Stimulated activated naive B cell treated with anti-CD40 and anti-IgM and Interleukin-4, amounts not matched to agents 10 μg/mL and 1 μg/mL and 100 μg/mL, for 72 hours (primary cell): ENCODE measurements around the gene DYNLRB1.

Experiments used
- ATAC-seq, 2 donors: fragments of 150-1000 bp; cut with Tn5 transposase; replicated peaks; 2 replicates each; pipeline ENCODE4 v1.10.0; 2021; ENCODE audit warnings: moderate library complexity in 1 of 2
- DNase-seq: peaks from one replicate; pipeline ENCODE4 v3.0.0; 2021
- H3K27ac Mint-ChIP-seq: one replicate; pipeline ENCODE4 v1.8.0; 2022; ENCODE audit warnings: mild to moderate bottlenecking, mixed read lengths
- H3K27me3 Mint-ChIP-seq, 2 donors: one replicate each; pipeline ENCODE4 v1.8.0; 2022; ENCODE audit warnings: mixed read lengths in 2 of 2
- H3K36me3 Mint-ChIP-seq, 2 donors: one replicate each; pipeline ENCODE4 v1.8.0; 2022; ENCODE audit warnings: mixed read lengths in 2 of 2, mild to moderate bottlenecking in 1 of 2
- H3K4me1 Mint-ChIP-seq, 2 donors: one replicate each; pipeline ENCODE4 v1.8.0; 2022; ENCODE audit warnings: mixed read lengths in 2 of 2, mild to moderate bottlenecking in 1 of 2
- H3K4me3 Mint-ChIP-seq, 2 donors: one replicate each; pipeline ENCODE4 v1.8.0; 2022; ENCODE audit warnings: mild to moderate bottlenecking in 2 of 2, mixed read lengths in 2 of 2, moderate library complexity in 1 of 2
- H3K9me3 Mint-ChIP-seq, 2 donors: one replicate each; pipeline ENCODE4 v1.8.0; 2022; ENCODE audit warnings: mixed read lengths in 2 of 2, mild to moderate bottlenecking in 1 of 2

The DYNLRB1 gene

DNA sequence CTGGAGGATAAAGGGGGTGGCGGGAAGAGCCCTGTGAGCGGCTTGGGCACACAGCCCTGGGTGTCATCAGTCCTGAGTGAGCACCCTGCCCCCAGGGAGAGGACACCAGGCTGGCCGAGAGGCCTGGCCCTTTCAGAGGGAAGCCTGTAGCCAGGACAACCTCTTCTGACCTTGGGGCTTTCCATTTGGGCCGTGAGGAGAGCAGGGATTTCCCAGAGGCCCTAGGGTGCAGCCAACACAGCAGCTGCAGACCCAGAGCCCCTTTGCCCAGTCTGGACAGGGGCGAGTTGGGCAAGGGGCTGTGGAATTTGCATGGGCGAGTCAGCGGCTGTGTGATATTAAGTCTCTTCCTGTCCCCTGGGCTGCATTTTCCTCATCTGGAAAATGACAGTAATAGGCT, 48.6 kb downstream of the DYNLRB1 start:
- DNase-seq (no peak), ATAC-seq (no peak)
- H3K9me3 Mint-ChIP-seq, result no peaks in the 10 kb centered on the region
- H3K27me3 Mint-ChIP-seq, result no peaks in the 10 kb centered on the region
- peaks cover 0 to 15% of the 10 kb centered on the region in 2 donors for H3K4me1 Mint-ChIP-seq
- H3K36me3 Mint-ChIP-seq, result peaks cover 20 to 34% of the 10 kb centered on the region in 2 donors
- H3K27ac Mint-ChIP-seq, result no peak overlapping the region
- no peak overlapping the region for H3K4me3 Mint-ChIP-seq

DNA sequence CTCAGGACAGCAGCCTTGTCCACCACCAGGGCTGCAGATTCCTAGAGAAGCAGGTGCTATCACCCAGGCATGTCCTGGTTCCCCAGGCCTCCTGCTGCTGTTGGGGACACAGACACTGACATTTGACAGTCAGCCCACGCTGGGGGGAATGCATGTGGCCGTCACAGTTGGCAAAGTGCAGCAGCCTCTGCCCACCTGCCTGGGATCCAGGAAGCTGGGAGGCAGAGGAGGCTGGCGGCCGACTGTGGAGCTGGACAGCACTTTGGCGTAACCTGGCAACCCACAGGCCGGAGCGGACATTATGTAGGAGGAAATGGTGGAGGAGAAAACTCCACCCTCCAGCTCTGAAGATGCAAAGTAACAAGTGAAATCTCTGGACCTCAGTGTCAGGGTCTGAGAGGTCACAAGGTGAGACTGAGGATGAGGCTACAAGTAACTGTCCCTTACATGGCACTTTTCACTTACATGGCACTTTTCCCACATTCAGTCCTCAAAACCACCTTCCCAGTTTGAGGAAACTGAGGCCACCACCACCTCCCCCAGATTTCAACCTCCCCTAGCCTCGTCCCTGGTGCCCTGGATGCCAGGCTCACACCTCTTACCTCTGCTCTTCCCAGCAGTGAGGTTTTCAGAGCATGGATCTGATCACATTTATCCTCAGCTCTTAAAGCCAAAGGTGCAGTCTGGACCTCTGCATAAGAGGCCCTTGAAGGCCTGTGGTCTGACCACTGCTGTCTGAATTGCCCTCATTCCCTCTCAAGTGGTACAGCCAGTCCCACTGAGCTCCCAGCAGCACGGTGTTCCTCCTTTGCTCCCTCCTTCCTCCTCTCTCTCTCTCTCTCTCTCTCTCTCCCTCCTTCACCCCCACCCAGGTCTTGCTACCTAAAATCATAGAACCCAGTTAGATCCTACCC, 51.0 kb downstream of the DYNLRB1 start:
- ATAC-seq (no peak), DNase-seq (no peak)
- H3K4me1 Mint-ChIP-seq, result peaks cover 11 to 18% of the 10 kb centered on the region in 2 donors
- H3K36me3 Mint-ChIP-seq, result peaks cover 30 to 42% of the 10 kb centered on the region in 2 donors
- H3K4me3 Mint-ChIP-seq, result no peak overlapping the region
- H3K27me3 Mint-ChIP-seq, result no peaks in the 10 kb centered on the region
- H3K27ac Mint-ChIP-seq, result peak overlapping the region; percentile 5
- no peaks in the 10 kb centered on the region for H3K9me3 Mint-ChIP-seq

DNA sequence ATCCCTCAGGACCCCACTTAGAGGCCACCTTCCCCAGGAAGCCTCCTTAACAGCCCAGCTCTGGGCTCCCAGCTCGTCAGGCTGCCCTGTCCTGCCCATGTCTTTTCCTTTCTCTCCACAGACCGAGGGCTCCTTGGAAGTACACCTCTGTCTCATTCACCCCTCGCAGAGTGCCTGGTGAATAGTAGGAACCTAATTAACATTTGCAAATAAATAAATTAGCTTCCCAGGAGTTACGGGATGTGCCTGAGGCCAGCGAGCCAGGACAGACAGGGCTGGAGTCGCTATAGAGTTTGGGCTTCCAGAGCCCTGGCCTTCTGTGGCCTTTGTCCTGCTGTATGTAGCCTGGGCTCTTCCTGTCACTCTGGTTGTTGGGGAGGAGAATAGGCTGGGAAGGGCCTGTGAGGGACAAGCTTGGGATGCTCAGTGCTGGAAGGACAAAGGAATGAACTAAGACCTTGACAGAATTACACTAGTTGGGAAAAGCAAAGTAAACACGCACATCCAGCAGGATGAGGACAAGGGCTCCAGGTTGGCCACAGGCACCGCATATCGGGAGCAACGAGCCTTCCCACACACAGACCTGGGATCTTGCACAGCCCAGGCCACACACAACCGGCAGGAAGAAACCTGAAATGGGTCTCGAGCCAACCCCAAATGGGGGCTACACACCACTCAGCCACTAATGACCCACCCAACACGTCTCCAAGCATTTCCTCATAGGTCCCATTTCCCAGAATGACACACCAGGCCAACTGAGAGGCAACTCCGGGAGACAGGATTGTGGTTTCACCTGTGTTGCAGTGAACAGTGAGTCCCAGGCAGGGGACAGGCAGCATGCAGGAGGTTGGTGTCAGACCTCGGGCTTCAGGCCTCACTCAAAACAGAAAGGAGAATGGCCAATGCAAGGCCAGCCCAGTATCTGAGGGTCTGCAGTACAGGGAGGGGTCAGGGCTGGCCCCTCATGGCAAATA, 52.0 kb downstream of the DYNLRB1 start:
- no peaks in the 10 kb centered on the region for H3K27me3 Mint-ChIP-seq
- no peaks in the 10 kb centered on the region for H3K9me3 Mint-ChIP-seq
- peaks cover 30 to 40% of the 10 kb centered on the region in 2 donors for H3K36me3 Mint-ChIP-seq
- ATAC-seq (no peak), DNase-seq (no peak)
- peaks cover 11 to 18% of the 10 kb centered on the region in 2 donors for H3K4me1 Mint-ChIP-seq
- H3K27ac Mint-ChIP-seq, result peak overlapping the region; percentile 51
- no peak overlapping the region for H3K4me3 Mint-ChIP-seq

DNA sequence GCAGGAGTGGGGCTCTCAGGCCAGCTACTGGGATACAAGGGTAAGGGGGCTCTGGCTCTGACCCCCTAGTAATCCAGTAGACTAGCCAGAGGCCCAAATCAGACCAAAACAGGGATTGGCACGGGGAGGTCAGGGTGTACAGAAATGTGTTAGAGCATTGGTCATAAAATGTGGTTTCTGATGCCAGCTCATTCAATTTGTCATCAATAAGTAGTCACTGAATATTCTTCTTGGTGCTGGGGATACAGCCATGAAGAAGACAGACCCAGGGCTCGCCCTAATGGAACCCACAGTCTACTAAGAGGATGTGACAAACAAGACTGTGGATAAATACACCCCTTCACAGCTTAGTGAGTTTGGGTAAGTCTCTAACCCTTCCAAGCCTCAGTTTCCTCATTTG, 53.4 kb downstream of the DYNLRB1 start:
- Mint-ChIP-seq H3K36me3 (peaks cover 35 to 50% of the 10 kb centered on the region in 2 donors), H3K27me3 (no peaks in the 10 kb centered on the region), H3K9me3 (no peaks in the 10 kb centered on the region), H3K4me3 (no peak overlapping the region), H3K4me1 (peaks cover 11 to 16% of the 10 kb centered on the region in 2 donors), H3K27ac (no peak overlapping the region)
- DNase-seq, result no peak
- no peak for ATAC-seq

- no peaks in the 10 kb centered on the region for H3K27me3 Mint-ChIP-seq
- H3K9me3 Mint-ChIP-seq, result no peaks in the 10 kb centered on the region
- H3K27ac Mint-ChIP-seq, result no peak overlapping the region
- ATAC-seq, result no peak
- DNase-seq, result no peak
- peaks cover 9 to 11% of the 10 kb centered on the region in 2 donors for H3K4me1 Mint-ChIP-seq
- H3K4me3 Mint-ChIP-seq, result no peak overlapping the region
- peaks cover 34 to 56% of the 10 kb centered on the region in 2 donors for H3K36me3 Mint-ChIP-seq
These were observed 54.7 kb downstream of the DYNLRB1 start for GRCh38 chr20:34570859-34571306.

GRCh38 chr20:34571753-34572152, 55.5 kb downstream of the DYNLRB1 start:
- no peaks in the 10 kb centered on the region for H3K9me3 Mint-ChIP-seq
- no peak overlapping the region for H3K4me3 Mint-ChIP-seq
- ATAC-seq (no peak), DNase-seq (no peak)
- H3K27me3 Mint-ChIP-seq, result no peaks in the 10 kb centered on the region
- no peak overlapping the region for H3K27ac Mint-ChIP-seq
- peaks cover 7 to 11% of the 10 kb centered on the region in 2 donors for H3K4me1 Mint-ChIP-seq
- H3K36me3 Mint-ChIP-seq, result peaks cover 32 to 50% of the 10 kb centered on the region in 2 donors

DNA sequence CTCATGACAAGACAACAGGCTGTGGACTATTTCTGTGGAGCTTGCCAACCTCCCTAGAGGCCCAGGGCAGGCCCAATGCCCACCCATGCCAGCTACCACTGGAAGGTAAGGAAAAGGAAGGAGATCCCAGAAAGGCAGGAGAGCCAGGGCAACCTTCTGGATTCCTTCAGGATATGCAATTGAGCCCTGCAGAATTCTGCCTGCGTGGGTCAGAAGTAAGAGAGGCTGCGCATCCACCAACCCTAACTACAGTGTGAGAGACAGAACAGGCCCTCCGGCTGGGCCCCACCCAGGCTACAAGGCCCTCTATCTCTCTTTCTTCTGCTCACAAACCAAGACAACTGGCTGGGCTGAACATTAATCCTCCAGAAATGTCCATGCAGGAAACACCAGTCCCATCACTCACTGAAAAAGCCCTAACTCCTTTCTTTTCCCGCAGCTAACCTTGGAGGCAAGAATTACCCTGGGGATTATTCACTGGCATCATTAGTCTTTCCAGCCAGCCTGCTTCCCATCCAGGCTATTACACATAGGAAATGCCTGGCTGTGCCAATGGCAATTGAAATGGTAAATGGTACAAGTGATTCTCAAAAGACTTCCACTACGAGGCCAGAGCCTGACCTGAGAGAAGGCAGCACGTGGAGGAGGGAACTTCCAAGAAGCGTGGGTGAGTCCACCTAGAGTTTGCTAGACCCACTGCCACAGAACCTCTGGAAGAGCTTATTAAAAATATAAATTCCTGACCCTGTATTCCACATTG, 57.5 kb downstream of the DYNLRB1 start:
- Mint-ChIP-seq H3K4me3 (no peak overlapping the region), H3K4me1 (peaks cover 7 to 11% of the 10 kb centered on the region in 2 donors), H3K27me3 (no peaks in the 10 kb centered on the region), H3K27ac (no peak overlapping the region), H3K9me3 (no peaks in the 10 kb centered on the region), H3K36me3 (peaks cover 20 to 35% of the 10 kb centered on the region in 2 donors)
- ATAC-seq (no peak), DNase-seq (no peak)

- Mint-ChIP-seq H3K9me3 (no peaks in the 10 kb centered on the region), H3K36me3 (peaks cover 19 to 36% of the 10 kb centered on the region in 2 donors), H3K27ac (no peak overlapping the region), H3K27me3 (no peaks in the 10 kb centered on the region), H3K4me3 (no peak overlapping the region), H3K4me1 (peaks cover 7 to 11% of the 10 kb centered on the region in 2 donors)
- no peak for ATAC-seq
- no peak for DNase-seq
These were observed 58.2 kb downstream of the DYNLRB1 start for GRCh38 chr20:34574426-34574825.

- Mint-ChIP-seq H3K4me3 (no peak overlapping the region), H3K27me3 (no peaks in the 10 kb centered on the region), H3K36me3 (peaks cover 21 to 41% of the 10 kb centered on the region in 2 donors), H3K9me3 (no peaks in the 10 kb centered on the region), H3K27ac (no peak overlapping the region), H3K4me1 (peaks cover 10 to 14% of the 10 kb centered on the region in 2 donors)
- DNase-seq (no peak), ATAC-seq (no peak)
These were observed 58.6 kb downstream of the DYNLRB1 start for GRCh38 chr20:34574861-34575260.

DNA sequence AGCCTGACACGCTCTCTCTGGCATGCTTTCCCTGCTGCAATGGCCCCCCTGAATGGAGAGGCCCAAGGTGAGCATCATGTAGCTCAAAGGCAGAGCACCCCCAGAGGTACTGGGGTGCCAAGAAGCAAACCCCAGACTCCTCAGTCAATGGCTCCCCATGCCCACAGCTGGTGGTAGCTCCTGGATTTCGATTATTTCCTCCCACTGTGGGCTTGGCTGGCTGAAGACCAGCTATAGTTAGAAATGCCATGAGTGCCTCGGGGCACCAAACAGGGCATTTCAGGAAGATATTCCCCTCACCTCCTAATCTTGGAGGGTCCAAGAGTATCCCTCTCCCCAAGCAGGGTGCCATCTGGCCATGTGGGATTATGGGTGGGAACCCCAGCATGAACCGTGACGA, 59.0 kb downstream of the DYNLRB1 start:
- peaks cover 25 to 45% of the 10 kb centered on the region in 2 donors for H3K36me3 Mint-ChIP-seq
- H3K27ac Mint-ChIP-seq, result no peak overlapping the region
- peaks cover 0 to 3% of the 10 kb centered on the region in 2 donors for H3K9me3 Mint-ChIP-seq
- ATAC-seq (no peak), DNase-seq (no peak)
- no peaks in the 10 kb centered on the region for H3K27me3 Mint-ChIP-seq
- peaks cover 14 to 18% of the 10 kb centered on the region in 2 donors for H3K4me1 Mint-ChIP-seq
- H3K4me3 Mint-ChIP-seq, result no peak overlapping the region

GRCh38 chr20:34575756-34576155, 59.5 kb downstream of the DYNLRB1 start:
- no peak for DNase-seq
- H3K9me3 Mint-ChIP-seq, result peaks cover 4 to 6% of the 10 kb centered on the region in 2 donors
- H3K27me3 Mint-ChIP-seq, result no peaks in the 10 kb centered on the region
- peaks cover 28 to 49% of the 10 kb centered on the region in 2 donors for H3K36me3 Mint-ChIP-seq
- H3K27ac Mint-ChIP-seq, result no peak overlapping the region
- peaks cover 17 to 21% of the 10 kb centered on the region in 2 donors for H3K4me1 Mint-ChIP-seq
- H3K4me3 Mint-ChIP-seq, result no peak overlapping the region
- ATAC-seq, result no peak

GRCh38 chr20:34577061-34577460, 60.8 kb downstream of the DYNLRB1 start:
- ATAC-seq (no peak), DNase-seq (no peak)
- Mint-ChIP-seq H3K4me3 (no peak overlapping the region), H3K27me3 (no peaks in the 10 kb centered on the region), H3K9me3 (peaks cover 8 to 9% of the 10 kb centered on the region in 2 donors), H3K27ac (no peak overlapping the region), H3K36me3 (peaks cover 29 to 47% of the 10 kb centered on the region in 2 donors), H3K4me1 (peaks cover 18 to 22% of the 10 kb centered on the region in 2 donors)

DNA sequence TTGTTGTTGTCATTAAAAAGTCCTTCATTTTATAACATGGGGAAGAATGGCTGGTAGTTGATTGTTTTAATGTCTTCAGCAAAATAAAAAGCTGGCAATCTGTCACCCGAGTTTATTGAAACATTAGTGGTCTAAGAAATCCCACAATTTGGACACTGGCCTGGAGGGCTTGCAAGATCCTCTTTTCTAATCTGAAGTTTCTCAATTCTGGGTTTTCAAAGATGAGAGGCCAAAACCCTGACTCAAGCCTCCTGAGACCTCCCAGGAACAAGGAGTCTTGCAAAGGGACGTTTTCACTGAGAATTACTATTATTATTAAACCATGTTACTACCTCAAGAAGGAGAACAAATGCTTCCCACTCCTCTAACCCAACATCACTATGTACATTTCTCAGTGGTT, 61.8 kb downstream of the DYNLRB1 start:
- Mint-ChIP-seq H3K27ac (no peak overlapping the region), H3K27me3 (no peaks in the 10 kb centered on the region), H3K4me3 (no peak overlapping the region)

More for the DNA sequence above, 61.8 kb downstream of the DYNLRB1 start:
- H3K36me3 Mint-ChIP-seq, result peaks cover 29 to 51% of the 10 kb centered on the region in 2 donors
- ATAC-seq (no peak), DNase-seq (no peak)
- H3K4me1 Mint-ChIP-seq, result peaks cover 20 to 26% of the 10 kb centered on the region in 2 donors
- H3K9me3 Mint-ChIP-seq, result peaks cover 8 to 9% of the 10 kb centered on the region in 2 donors
